ENCODE results near the gene MBOAT1.

DNA sequence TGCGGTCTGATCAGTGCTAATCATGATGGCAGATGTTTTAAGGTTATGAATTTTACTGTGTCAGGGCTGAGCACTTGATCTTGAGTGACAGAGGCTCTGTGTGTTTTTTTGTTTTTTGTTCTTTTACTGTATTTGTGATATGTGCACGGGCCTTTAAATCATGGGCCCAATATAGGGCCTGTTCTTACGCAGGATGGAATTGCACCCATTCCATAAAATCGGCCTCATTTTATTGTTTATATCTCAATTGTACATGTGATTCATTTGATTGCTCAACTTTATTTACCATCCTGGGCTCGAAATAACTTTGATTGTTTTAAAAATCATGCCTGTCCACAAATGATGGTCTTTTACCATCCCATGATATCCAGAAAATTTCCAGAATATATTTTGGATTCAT lies 39.3 kb upstream of the MBOAT1 start:
- TF ChIP-seq SIN3A (IDR thresholded peaks at IDR 0.05; ENCODE audit: borderline replicate concordance, insufficient read depth, low read length) = no peak
- no peak for TF ChIP-seq POLR2AphosphoS5 (IDR thresholded peaks at IDR 0.05; ENCODE audit: low read depth, low read length)
- no peak for TF ChIP-seq TAF1 (IDR thresholded peaks at IDR 0.05; ENCODE audit: borderline replicate concordance, insufficient read depth, low read length)
- TF ChIP-seq, protein P1, sequence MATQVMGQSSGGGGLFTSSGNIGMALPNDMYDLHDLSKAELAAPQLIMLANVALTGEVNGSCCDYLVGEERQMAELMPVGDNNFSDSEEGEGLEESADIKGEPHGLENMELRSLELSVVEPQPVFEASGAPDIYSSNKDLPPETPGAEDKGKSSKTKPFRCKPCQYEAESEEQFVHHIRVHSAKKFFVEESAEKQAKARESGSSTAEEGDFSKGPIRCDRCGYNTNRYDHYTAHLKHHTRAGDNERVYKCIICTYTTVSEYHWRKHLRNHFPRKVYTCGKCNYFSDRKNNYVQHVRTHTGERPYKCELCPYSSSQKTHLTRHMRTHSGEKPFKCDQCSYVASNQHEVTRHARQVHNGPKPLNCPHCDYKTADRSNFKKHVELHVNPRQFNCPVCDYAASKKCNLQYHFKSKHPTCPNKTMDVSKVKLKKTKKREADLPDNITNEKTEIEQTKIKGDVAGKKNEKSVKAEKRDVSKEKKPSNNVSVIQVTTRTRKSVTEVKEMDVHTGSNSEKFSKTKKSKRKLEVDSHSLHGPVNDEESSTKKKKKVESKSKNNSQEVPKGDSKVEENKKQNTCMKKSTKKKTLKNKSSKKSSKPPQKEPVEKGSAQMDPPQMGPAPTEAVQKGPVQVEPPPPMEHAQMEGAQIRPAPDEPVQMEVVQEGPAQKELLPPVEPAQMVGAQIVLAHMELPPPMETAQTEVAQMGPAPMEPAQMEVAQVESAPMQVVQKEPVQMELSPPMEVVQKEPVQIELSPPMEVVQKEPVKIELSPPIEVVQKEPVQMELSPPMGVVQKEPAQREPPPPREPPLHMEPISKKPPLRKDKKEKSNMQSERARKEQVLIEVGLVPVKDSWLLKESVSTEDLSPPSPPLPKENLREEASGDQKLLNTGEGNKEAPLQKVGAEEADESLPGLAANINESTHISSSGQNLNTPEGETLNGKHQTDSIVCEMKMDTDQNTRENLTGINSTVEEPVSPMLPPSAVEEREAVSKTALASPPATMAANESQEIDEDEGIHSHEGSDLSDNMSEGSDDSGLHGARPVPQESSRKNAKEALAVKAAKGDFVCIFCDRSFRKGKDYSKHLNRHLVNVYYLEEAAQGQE (IDR thresholded peaks at IDR 0.05; ENCODE audit: insufficient read depth in 1 of 2, low read depth in 2 of 2, low read length in 2 of 2) = no peak
